NCI-H1930 (cell line): ENCODE data around the gene L3MBTL4.

Experiments used
- DNase-seq, 2 experiments: peaks; one replicate each; lab custom pipeline; 2025; lab: John Stamatoyannopoulos, UW

Gene L3MBTL4

DNA sequence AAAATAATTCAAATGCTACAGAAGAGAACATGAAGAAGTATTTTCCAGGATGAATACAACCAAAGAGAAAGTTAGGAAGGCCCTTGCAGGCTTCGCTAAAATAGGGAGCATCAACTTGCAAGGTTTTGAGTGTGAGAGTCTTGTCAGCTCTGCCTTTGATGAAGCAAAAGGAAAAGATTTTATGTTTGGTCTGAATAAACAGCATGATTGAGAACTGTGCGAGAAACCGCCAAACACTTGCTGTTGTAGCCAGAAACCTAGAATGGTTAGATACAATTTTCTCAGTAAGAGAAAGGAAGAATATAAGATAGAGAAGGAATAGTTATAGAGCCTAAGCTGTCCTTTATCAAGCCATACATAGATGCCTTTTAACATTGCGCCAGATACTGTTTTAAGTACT lies 163.6 kb downstream of the L3MBTL4 start:
- no peak for DNase-seq

DNA sequence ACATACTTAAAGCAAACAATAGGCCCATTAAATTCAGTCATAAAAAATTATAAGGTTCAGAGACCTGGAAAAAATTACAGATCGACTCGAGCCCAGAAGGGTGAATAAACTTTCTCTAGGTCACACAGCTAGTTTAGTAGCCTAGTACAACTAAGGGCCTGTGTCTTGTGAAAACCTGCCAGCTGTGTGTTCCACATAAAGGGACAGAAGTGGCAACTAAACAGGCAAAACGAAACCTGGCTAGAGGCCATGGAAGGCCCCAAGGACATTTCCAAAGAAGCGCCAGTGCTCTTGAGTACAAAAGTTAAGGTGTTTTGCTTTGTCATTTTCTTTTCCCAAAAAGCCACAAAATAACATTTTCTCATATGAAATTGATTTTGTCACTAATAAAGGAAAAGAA lies 164.9 kb downstream of the L3MBTL4 start:
- DNase-seq = no peak

DNA sequence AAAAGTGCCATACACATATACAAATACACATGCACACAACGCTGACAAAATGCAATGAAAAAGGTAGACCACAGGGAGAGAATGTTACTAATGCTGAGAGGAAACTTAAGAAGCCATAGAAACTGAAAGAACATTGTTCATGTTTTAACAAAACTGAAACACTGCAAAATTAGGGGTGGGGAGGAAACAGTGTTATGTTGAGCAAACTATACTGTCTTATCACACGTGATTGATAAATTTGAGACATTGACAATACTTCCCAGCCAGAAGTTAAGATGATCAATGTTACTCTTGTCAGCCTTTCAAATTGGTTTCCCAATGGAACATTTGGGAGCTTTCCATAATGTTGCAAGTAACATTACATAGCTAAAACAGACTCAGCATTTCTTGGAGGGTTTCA lies 165.5 kb downstream of the L3MBTL4 start:
- DNase-seq = no peak

DNA sequence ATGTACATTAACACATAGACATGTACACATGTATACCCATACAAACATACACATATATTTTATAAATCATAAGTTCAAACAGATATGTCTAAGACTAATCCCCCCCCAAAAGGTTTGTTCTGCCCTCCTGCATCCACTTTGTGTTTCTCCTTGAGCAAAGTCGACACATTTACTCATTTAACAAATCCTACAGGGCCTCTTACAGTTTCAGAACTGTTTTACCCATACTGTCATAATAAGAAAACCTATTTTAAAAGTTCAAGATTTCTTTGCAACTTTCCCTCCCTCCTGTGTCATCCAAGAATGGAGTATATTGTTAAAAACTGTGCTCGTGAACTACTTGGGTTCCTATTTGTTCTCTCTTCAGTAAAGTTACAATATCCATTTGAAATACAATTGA lies 166.7 kb downstream of the L3MBTL4 start:
- DNase-seq = no peak

DNA sequence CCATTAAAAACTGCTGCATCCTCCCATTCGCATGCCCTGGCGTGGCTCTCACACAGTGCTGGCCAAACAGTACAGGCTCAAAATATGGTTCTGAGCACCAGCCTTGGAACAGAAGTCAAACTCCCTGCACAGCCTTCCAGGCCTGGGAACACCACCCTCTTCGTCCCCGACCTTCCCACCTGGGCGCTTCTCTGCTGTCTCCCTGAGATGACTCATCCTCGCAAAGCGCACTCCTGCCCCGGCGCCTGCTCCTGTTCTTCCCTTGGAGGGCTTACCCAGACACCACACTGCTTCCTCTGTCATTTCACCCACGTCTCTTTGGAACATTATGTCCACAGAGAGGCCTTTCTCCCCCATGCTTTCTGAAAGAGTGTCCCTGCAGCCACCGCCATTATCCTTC lies 172.7 kb downstream of the L3MBTL4 start:
- no peak for DNase-seq

DNA sequence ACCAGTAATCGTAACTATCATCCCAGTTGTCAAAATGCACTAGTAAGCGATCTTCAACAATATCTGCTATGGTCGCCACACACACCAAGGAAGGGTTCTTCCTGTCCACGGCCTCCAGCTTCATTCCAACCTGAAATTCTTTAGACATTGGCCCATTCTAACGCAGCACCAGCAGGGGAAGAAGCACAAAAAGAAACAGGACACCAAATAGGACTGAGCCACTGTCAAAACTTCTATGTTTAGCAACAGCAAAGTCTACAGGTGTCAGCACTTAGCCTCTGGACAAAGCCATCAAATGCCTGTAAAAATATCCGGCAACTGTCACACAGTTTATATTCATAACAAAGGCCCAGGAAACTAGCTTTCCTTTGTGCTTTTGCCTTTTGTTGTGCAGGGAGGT lies 175.0 kb downstream of the L3MBTL4 start:
- no peak for DNase-seq

DNA sequence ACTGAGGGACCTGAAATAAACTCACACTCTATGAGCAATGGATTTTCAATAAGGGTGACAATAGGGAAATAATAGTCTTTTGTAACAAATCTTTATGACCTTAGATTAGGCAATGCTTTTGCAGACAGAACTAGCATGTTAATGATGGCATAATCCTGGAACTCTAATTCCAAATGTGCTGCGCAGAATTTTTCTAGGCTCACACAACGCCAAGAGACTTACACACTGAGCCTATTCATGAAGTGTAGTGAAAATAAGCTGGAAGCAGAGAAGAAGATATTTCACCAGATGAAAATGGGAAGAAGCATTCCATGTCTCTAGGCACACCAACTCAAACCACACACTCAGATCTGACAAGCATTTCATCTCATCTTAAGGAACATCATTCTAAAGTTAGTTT lies 178.5 kb downstream of the L3MBTL4 start:
- DNase-seq = no peak

DNA sequence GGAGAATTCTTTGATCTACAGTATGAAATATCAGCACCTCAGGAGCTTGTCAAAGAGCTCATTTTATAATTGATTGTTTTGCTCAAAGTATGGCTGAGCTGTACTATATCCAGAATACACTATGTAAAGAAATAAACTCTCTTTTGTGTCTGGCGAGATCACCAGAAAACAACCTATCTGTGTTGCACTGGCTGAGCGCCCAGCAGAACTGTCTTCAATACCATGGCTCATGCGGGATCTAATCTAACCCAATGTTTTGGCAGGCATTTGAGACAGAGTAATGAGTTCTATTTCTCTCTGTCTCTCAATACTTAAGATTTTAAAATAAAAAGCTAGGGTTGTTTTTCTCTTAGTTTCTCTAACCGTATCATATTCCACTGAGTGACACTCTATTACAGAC lies 192.4 kb downstream of the L3MBTL4 start:
- DNase-seq = no peak

DNA sequence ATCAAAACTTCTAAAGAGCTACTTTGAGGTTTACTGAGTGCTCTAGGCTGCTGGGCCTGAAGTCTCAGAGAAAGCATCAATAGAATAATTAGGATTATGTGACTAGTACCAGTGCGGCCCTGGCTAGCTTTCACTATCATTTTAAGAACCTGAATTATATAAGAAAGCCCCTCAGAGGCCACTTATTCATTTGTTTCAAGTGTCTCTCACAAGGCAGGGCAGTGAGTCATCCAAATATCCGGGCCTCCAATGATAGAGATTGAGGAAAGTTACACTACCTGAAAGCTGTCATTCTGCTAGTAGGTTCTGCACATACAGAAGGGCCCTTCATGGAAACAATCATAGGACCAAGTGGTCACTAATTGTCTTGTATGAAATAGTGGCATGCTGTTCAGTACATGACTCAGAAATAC lies 193.1 kb downstream of the L3MBTL4 start:
- no peak for DNase-seq

DNA sequence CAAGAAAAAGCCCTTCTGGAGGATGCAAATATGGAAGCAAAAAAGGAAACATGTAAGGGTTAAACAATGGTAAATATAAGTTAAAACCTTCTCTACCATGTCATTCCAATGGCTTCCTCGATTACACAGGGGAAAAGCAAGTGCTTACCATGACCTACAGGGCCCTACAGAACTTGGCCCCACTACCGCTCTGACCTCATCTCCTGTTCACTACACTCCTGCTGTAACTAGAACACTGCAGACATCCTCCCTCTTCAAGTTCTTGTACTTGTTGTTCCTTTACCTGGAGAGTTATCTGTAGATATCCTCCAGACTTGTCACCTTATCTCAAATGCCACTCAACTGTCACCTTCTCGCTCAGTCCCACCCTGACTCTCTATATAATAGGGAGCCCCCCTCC lies 194.6 kb downstream of the L3MBTL4 start:
- DNase-seq = no peak

DNA sequence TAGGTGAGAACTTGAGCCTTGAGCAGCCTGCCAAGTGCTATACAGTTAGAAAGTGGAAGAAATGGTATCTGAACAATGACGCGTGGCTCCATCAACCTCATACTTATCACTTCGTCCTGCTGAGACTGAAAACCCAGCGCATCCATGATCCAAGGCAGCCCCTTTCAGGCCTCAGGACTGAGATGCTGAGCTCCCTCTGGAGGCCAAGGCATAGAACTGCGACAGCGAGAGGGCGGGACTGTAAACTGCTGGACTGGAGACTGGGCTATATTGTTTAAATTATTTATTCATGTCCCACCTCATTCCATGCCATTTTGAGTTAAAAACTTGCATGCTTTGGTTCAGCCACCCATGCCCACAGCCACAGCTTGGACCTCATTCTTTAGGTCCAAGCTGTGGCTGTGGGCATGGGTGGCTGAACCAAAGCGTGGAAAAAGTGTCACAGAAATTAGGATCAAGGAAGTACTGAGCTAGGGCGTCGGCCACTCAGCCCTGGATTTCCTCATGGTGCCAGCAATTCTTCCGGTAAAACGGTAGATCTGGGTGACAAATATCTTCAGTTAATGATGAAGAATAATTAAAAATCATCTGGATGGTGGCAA lies 195.5 kb downstream of the L3MBTL4 start:
- no peak for DNase-seq

DNA sequence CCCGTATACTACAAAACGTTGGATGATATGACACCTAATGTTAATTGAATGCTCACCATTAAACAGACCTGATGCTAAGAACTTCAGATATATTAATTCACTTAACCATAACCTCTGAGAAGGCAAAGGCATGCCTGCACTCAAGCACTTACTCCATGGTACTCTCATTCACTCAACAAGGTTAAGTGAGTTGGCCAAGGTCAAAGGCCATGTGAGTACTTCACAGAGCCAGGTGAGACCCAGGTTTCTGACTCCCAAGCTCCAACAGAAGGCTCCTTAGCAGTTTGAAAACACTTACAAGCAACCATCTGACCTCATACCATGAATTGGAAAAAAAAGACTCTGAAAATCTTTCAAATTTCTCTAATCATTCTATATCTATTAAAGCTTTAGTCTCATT lies 198.8 kb downstream of the L3MBTL4 start:
- no peak for DNase-seq

DNA sequence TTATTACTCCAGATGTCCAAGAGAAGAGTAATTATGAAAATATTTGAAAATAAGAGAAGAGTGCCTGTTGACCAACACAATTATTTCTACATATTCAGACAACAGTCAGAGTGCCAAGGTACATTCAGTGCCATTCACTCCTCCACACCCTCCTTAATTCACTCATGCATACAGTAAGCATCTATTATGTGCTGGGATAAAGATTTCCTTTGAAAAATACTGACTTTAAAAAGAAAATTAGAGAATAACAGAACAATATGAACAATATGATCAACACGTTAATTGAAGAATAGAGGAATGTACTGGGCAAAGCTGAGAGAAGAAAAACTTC lies 203.6 kb downstream of the L3MBTL4 start:
- DNase-seq = no peak

DNA sequence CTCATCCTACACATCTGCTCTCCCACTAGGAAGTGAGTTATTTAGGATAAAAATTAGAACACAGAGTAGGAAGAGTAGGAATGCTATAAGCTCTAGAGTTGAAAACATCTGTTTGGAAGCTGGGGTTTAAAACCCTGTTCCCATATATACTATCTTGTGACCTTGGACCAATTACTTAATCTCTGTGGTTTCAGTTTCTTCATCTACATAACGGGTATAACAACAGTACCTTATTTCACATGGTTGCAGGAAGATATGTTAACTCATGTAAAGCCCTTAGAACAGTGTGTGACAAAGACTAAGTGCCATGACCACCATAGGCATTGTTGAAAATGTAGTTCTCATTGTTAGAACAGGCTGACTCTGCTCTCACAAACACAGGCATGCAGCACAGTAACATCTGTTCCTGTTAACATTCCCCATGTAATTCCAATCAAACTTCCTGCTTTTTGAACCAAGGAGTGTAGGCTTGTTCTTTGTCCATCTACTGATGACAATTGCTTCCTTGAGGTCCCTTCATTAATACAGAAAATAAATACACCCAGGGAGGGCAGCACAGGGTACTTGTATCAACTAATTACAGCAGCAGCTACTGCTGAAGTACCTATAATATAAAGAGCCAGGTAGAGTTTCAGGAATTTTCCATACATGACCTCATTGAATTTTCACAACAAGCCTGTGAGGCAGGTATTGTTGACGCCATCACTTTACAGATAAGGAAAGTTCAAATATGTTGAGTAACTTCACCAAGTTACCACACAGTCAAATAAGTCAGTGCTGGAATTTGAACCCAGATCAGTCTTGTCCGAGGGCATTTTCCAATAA lies 204.2 kb downstream of the L3MBTL4 start:
- DNase-seq = no peak

DNA sequence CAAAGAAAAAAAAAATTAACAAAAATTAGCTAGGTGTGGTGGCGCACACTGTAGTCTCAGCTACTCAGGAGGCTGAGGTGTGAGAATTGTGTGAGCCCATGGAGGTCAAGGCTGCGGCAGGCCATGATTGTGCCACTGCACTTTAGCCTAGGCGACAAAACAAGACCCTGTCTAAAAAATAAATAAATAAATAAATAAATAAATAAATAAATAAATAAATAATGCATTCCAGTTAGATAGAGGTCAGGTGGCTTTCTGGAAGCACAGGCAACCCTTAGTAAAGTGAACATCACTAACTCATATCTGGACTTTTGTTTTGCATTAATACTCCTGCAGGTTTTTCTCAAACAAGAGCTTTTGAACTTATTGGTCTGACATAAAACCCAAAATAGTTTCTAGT lies 206.8 kb downstream of the L3MBTL4 start:
- DNase-seq = no peak

DNA sequence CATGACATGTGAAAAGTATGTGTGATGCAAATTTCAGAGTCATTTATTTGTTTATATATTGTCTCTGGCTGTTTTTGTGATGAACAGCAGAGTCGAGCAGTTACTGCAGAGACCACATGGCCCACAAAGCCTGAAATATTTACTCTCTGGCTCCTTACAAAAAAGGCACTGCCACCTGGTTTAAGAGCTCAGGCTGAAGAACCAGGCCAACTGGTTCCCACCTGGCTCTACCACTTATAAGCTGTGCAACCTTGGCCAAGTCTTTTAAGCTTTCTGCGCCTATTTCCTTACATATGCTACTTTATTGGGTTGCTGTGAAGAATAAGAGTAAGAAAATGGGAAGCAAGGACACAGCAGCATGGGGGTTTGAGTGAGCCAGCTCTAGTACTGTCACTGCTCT lies 207.6 kb downstream of the L3MBTL4 start:
- DNase-seq = no peak

DNA sequence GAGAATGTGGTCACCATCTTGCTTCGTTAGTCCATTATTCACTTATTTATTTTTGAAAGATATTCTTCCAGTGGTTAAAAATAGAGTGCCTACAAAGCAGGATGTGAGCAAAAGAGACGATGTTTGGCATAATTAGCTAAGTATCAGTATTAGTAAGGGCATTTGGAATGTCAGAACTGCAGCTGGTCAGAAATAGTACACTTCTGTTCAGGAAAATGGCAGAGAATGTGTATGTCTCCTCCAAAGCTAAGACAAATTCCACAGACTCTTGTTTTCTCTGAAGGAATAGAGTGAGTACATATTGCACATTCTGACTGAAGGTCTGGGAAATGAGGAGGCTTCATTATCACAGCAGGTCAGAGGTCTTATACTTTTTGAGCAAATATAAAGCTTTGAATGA lies 209.0 kb downstream of the L3MBTL4 start:
- DNase-seq = no peak

DNA sequence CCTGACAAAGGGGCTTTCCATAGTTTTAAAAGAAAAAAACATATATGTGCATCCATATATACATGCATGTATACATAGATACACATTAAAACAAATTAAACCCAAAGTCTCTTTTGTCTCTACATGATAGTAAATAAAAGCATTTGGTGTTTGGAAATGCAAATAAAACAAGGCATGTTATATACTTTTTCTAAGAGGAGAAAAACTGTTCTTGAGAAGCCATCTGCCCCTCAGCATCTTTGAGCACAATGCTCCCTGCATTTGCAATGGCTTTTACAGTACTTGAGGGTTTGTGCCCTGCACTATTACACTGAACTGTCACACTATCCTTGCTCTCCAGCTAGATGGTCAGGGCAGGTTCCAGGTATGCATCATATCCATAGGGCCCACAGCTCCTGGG lies 210.2 kb downstream of the L3MBTL4 start:
- no peak for DNase-seq

DNA sequence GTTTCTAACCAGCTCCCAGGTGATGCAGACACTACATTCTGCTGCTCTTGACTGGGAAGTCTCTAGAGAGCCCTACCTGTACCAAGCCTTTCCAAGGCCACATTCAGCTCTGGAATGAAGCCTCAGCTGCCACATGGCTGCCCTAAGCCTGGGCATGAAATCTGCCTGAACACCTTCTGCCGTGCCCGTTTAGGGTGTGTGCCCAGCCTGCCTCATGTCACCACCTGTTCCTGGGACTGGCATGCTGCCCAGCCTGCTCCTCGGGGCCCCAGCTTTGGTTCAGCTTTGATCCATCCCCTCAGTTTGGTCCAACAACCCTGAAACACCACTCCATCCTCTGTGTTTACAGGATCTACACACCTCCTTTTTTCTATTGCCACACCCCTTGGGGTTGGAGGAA lies 210.9 kb downstream of the L3MBTL4 start:
- DNase-seq = no peak

DNA sequence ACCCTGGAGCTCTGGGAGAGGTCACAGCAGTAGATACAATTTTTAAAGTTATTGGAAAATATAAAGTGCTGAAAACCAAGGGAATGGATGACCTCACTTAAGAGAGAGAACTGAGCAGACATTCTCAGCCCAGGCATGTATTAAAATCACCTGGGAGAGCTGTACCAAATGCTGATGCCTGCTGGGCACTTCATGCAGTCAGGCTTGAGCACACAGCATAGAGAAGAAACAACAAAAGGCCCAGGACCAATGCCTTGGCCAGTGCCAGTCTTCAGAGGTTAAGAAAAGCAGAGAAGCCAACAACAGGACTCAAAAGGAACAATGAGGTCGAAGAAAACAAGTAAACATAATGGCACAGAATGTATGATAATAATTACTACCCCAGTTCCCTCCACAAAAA lies 211.8 kb downstream of the L3MBTL4 start:
- DNase-seq = no peak

DNA sequence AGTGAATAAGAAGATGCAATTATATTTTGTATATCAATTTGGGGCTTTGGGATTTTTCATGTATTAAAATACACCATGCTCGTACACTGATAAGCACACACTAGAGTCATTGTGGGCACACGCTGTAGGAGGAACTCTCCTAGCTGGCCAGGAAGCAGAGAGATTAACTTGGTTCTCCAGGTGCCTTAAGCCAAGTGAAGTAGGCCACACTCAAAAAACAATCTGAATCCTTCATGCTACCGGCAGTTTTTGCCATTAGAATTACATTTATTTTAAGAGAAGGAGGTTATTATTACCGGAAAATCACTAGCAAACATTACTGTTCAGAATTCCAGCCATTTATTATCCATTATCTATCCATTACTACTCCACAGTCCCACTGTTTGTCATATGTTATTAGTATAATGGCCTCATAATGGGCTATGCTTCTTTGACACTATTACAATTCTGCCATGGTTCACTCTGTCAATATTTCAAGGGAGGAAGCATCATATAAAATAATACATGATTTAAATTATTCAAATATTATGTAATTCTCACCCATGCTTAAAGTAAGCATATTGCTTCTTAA lies 214.4 kb downstream of the L3MBTL4 start:
- DNase-seq = no peak

DNA sequence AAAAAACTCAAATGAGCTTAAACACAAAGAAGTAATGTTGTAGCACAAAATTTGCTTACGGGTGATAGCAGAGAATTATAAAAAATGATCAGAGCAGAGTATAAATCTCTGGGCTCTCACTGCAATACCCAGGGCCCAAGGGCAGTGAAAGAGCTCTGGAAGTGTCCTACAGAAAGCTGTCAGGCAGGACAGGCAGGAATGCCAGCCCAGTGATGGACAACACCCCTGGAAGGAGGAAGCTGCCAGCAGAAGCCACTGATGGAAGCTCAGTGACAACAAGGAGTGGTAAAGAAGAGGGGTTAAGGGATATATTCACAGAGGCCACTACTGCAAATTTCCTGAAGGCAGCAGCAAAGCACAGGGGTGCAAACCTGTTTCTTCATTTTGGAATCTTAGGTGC lies 214.9 kb downstream of the L3MBTL4 start:
- DNase-seq = no peak

DNA sequence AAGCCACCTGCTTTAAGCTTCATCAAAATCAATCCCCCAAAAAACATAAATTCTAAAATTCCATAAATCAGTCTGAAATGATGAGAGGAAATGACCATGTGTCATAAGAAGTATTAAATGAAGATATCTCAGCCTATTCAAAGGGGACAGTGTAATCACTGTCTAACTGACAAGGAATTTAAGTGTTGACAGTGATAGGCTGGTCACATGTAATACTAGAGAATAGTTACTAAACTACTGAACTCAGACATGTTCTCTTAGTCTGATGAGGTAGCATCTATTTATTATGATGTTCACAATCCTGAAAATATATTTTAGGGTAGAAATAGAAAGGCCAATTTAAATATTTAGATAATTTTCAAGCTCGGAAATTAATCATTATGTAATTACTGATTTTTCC lies 216.1 kb downstream of the L3MBTL4 start:
- DNase-seq = no peak

DNA sequence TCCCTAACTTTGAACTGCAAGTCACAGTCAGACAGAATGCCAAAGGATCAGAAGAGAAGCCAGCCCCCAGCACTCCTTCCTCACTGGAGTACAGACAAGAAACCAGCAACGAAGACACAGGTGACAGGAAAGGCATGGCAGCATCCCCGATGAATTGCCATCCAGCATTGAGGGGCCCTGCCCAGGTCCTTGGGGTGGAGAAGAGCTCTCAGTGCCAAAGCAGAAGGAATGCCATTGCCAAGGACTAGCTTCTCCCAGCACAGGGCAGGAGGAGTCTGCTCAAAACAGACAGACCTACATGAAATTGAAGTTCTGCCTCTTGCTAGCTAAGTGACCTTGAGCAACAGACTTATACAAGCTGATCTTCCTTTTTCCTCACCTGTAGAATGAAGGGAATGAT lies 220.1 kb downstream of the L3MBTL4 start:
- no peak for DNase-seq
